GM23248 (cell line): ENCODE results near the gene PNKP. TPM values are rescaled to one million over a fixed set of nuclear protein-coding genes. Genes with fewer than 3 reads are reported as not detected.

Experiments used
- DNase-seq: peaks from one replicate; pipeline ENCODE4 v3.0.0-alpha.2; 2015
- H2AFZ ChIP-seq: fragments of 200-600 bp; sonication (generic); 2 replicates; pipeline ENCODE4 v1.6.1; 2016; ENCODE audit warnings: antibody characterized with exemption
- H3F3A ChIP-seq: fragments of 200-600 bp; sonication (generic); 2 replicates; pipeline ENCODE4 v1.6.1; 2016; ENCODE audit warnings: mild to moderate bottlenecking, antibody characterized with exemption, mixed run types; ENCODE audit not compliant: insufficient read depth
- H3K27ac ChIP-seq: fragments of 200-600 bp; sonication (generic); 2 replicates; pipeline ENCODE4 v1.5.1; 2016; ENCODE audit warnings: mild to moderate bottlenecking
- H3K27me3 ChIP-seq: fragments of 200-600 bp; sonication (generic); replicated peaks from 2 replicates; pipeline ENCODE4 v1.6.1; 2016; ENCODE audit warnings: mild to moderate bottlenecking; ENCODE audit not compliant: insufficient read depth
- H3K36me3 ChIP-seq: fragments of 200-600 bp; sonication (generic); 2 replicates; pipeline ENCODE4 v1.6.1; 2016; ENCODE audit warnings: low read depth, mild to moderate bottlenecking
- H3K4me1 ChIP-seq: fragments of 200-600 bp; sonication (generic); 2 replicates; pipeline ENCODE4 v1.6.1; 2016; ENCODE audit warnings: mild to moderate bottlenecking; ENCODE audit not compliant: insufficient read depth
- H3K4me2 ChIP-seq: fragments of 200-600 bp; sonication (generic); one replicate; pipeline ENCODE4 v1.6.1; 2016; ENCODE audit warnings: mild to moderate bottlenecking; ENCODE audit not compliant: unreplicated experiment
- H3K4me3 ChIP-seq: fragments of 200-600 bp; sonication (generic); 2 replicates; pipeline ENCODE4 v1.5.1; 2016; ENCODE audit warnings: mild to moderate bottlenecking
- H3K79me2 ChIP-seq: fragments of 200-600 bp; sonication (generic); 2 replicates; pipeline ENCODE4 v1.6.1; 2016; ENCODE audit warnings: mild to moderate bottlenecking; ENCODE audit not compliant: insufficient read depth
- H3K9ac ChIP-seq: fragments of 200-600 bp; sonication (generic); 2 replicates; pipeline ENCODE4 v1.6.1; 2016; ENCODE audit warnings: mild to moderate bottlenecking
- H3K9me2 ChIP-seq: fragments of 200-600 bp; sonication (generic); 2 replicates; pipeline ENCODE4 v1.6.1; 2016; ENCODE audit warnings: mixed run types, mild to moderate bottlenecking, moderate library complexity; ENCODE audit not compliant: insufficient read depth
- H3K9me3 ChIP-seq: fragments of 200-600 bp; sonication (generic); one replicate; pipeline ENCODE4 v1.6.1; 2017; ENCODE audit warnings: low read depth
- H4K20me1 ChIP-seq: fragments of 200-600 bp; sonication (generic); 2 replicates; pipeline ENCODE4 v1.6.0; 2016; ENCODE audit not compliant: insufficient read depth
- EZH2 ChIP-seq: fragments of 200-600 bp; sonication (generic); IDR thresholded peaks from 2 replicates; pipeline ENCODE4 v1.6.1; 2018; ENCODE audit warnings: antibody characterized with exemption, mild to moderate bottlenecking; ENCODE audit not compliant: insufficient read depth, poor library complexity, severe bottlenecking
- EZH2phosphoT487 ChIP-seq: fragments of 200-600 bp; sonication (generic); IDR thresholded peaks from 2 replicates; pipeline ENCODE4 v1.6.1; 2018; ENCODE audit warnings: antibody characterized with exemption, moderate library complexity, mild to moderate bottlenecking, low read depth; ENCODE audit not compliant: insufficient read depth
- WGBS, 2 experiments: methylation state at CpG; one replicate each; pipeline ENCODE4 v1.1.6; 2015 to 2017; ENCODE audit warnings: low lambda C conversion rate in 2 of 2, low coverage in 1 of 2; ENCODE audit errors: missing lambda C conversion rate in 2 of 2; 5-methylcytosine and 5-hydroxymethylcytosine counted together
- in situ Hi-C: fragments of 300-500 bp; cut with MboI; formaldehyde crosslinking; loops from 2 replicates; pipeline ENCODE4 v1.15.0; 2020
- polyA plus RNA-seq: library from polyadenylated mRNA; unstranded; fragments of >200 nt; fragmentation: Nextera tagmentation; extraction: Ambion mirVana; gene quantifications from 2 replicates; pipeline ENCODE4 v1.2.1, GENCODE V29; 2016
- total RNA-seq: library from RNA; depleted of rRNA; stranded (reverse); fragments of >200 nt; shearing (Covaris generic); gene quantifications from 2 replicates; pipeline ENCODE4 v1.2.3, GENCODE V29; 2014; rRNA removed

Gene PNKP
- total RNA-seq (31.5 and 35.9 TPM in 2 replicates), polyA plus RNA-seq (32.7 and 42.2 TPM in 2 replicates)

GRCh38 chr19:49866933-49867782, at the start of gene PNKP:
PNKP (minus strand) TSS chr19:49867576; CDS start chr19:49867204, 372 bp downstream.
- Histone ChIP-seq H2AFZ (peak within 1 kb of the TSS; percentile 78), H3K4me2 (peak within 1 kb of the TSS; percentile 98), H3K9me2 (no peaks in the 10 kb centered on the region), H3K9me3 (no peaks in the 10 kb centered on the region), H4K20me1 (no peaks in the 10 kb centered on the region), H3K27ac (peak within 1 kb of the TSS; percentile 92), H3K9ac (peak within 1 kb of the TSS; percentile 82), H3K79me2 (peaks cover 51% of the 10 kb centered on the region), H3K27me3 (no peaks in the 10 kb centered on the region), H3K36me3 (peaks cover 11% of the 10 kb centered on the region; the same call in 1 of the 2 replicates), H3K4me1 (peaks cover 20% of the 10 kb centered on the region), H3K4me3 (peak within 1 kb of the TSS; percentile 94), H3F3A (peaks cover 24% of the 10 kb centered on the region)
- peak; percentile 95 for DNase-seq
- WGBS, 2 experiments, result 0 to 1% methylated on average over 54 to 55 of the region's 65 CpGs
- in situ Hi-C loops, result no loop called here
- no peak for TF ChIP-seq EZH2
- TF ChIP-seq EZH2phosphoT487, result no peak

DNA sequence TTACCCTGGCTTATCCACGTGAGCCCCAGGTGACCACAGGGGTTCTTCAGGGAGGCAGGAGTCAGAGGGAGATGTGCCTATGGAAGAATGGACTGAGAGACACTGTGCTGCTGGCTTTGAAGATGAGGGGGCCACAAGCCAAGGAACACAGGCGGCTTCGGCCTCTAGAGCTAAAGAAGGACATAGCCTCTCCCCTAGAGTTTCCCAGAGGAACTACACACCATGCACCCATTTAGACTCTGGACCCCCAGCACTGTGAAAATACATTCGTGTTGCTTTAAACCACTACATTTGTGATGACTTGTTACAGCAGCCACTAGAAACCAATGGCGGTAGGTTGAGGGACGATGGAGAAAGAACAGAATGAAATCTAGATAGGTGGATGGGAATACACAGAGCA, 47.9 kb upstream of the PNKP start:
- in situ Hi-C loops, result no loop called here
- Histone ChIP-seq H3K4me2 (no peak overlapping the region), H3K9ac (no peak overlapping the region), H3K27ac (no peak overlapping the region), H3K9me2 (no peaks in the 10 kb centered on the region), H3K27me3 (no peaks in the 10 kb centered on the region), H3K36me3 (no peaks in the 10 kb centered on the region), H3K79me2 (peaks cover 52% of the 10 kb centered on the region), H3K4me1 (no peaks in the 10 kb centered on the region), H3K9me3 (no peaks in the 10 kb centered on the region), H3K4me3 (no peak overlapping the region), H2AFZ (no peak overlapping the region), H3F3A (no peaks in the 10 kb centered on the region), H4K20me1 (no peaks in the 10 kb centered on the region)
- DNase-seq, result no peak
- WGBS, 2 experiments, result 97 to 99% methylated on average over 6 of the region's 6 CpGs
- TF ChIP-seq EZH2phosphoT487 (no peak), EZH2 (no peak)

DNA sequence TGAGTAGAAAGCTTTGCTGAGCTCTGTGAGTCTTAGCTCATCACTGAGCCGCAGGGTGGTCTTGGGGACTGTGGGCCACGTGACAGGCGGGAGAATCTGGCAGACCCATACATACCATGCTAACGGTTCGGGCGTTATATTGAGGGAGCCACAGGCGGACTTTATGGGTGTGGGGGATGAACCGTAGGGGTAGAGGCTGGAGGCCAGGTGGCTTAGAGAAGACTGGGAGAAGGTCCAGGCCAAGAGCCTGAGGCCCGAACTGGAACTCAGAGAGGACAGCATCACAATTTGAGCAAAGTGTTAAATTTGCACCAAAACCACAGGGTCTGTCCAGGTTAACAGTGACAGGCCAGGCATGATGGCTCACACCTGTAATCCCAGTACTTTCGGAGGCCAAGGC, 46.3 kb upstream of the PNKP start:
- no peaks in the 10 kb centered on the region for H3K4me1 ChIP-seq
- TF ChIP-seq EZH2phosphoT487 (no peak), EZH2 (no peak)
- no peak overlapping the region for H3K4me3 ChIP-seq
- H3F3A ChIP-seq, result no peaks in the 10 kb centered on the region
- in situ Hi-C loops, result no loop called here
- WGBS, 2 experiments, result 83 to 84% methylated on average over 10 of the region's 10 CpGs
- no peaks in the 10 kb centered on the region; the same call in 1 of the 2 replicates for H3K36me3 ChIP-seq
- no peaks in the 10 kb centered on the region for H4K20me1 ChIP-seq
- H3K27ac ChIP-seq, result no peak overlapping the region
- no peaks in the 10 kb centered on the region for H3K9me2 ChIP-seq
- H3K27me3 ChIP-seq, result no peaks in the 10 kb centered on the region
- no peak overlapping the region for H3K4me2 ChIP-seq
- H2AFZ ChIP-seq, result no peak overlapping the region
- H3K9me3 ChIP-seq, result no peaks in the 10 kb centered on the region
- DNase-seq, result no peak
- H3K79me2 ChIP-seq, result peaks cover 37% of the 10 kb centered on the region
- H3K9ac ChIP-seq, result no peak overlapping the region

- Histone ChIP-seq H4K20me1 (no peaks in the 10 kb centered on the region), H3K79me2 (peaks cover 37% of the 10 kb centered on the region), H3K4me2 (no peak overlapping the region), H3K9me3 (no peaks in the 10 kb centered on the region), H3K9ac (no peak overlapping the region), H3K36me3 (no peaks in the 10 kb centered on the region; the same call in 1 of the 2 replicates), H3K4me1 (no peaks in the 10 kb centered on the region), H3K4me3 (no peak overlapping the region), H3F3A (no peaks in the 10 kb centered on the region), H3K27me3 (no peaks in the 10 kb centered on the region), H3K9me2 (no peaks in the 10 kb centered on the region), H3K27ac (no peak overlapping the region), H2AFZ (no peak overlapping the region)
- no peak for DNase-seq
- in situ Hi-C loops, result no loop called here
- TF ChIP-seq EZH2phosphoT487, result no peak
- no peak for TF ChIP-seq EZH2
- WGBS, 2 experiments, result 84 to 85% methylated on average over 21 of the region's 21 CpGs
These were observed 45.7 kb upstream of the PNKP start for GRCh38 chr19:49912965-49913685.
